Esophagus squamous epithelium (tissue), 4 donors: ENCODE measurements around the gene SPSB3.

Experiments
- POLR2A ChIP-seq, 4 donors: fragments of 450-650 bp; IDR thresholded peaks; one replicate each; pipeline ENCODE4 v1.6.1; 2017; ENCODE audit warnings: antibody characterized with exemption in 4 of 4, mild to moderate bottlenecking in 4 of 4, moderate library complexity in 3 of 4
- TF ChIP-seq, protein P1 (sequence below), 6 experiments: fragments of 450-650 bp in 4 of 6; fragments of 200-600 bp in 2 of 6; sonication (generic) in 2 of 6; IDR thresholded peaks; one replicate each; pipeline ENCODE4 v1.5.1; 2016 to 2019; ENCODE audit warnings: antibody characterized with exemption in 6 of 6, mild to moderate bottlenecking in 4 of 6, moderate library complexity in 4 of 6

DNA sequence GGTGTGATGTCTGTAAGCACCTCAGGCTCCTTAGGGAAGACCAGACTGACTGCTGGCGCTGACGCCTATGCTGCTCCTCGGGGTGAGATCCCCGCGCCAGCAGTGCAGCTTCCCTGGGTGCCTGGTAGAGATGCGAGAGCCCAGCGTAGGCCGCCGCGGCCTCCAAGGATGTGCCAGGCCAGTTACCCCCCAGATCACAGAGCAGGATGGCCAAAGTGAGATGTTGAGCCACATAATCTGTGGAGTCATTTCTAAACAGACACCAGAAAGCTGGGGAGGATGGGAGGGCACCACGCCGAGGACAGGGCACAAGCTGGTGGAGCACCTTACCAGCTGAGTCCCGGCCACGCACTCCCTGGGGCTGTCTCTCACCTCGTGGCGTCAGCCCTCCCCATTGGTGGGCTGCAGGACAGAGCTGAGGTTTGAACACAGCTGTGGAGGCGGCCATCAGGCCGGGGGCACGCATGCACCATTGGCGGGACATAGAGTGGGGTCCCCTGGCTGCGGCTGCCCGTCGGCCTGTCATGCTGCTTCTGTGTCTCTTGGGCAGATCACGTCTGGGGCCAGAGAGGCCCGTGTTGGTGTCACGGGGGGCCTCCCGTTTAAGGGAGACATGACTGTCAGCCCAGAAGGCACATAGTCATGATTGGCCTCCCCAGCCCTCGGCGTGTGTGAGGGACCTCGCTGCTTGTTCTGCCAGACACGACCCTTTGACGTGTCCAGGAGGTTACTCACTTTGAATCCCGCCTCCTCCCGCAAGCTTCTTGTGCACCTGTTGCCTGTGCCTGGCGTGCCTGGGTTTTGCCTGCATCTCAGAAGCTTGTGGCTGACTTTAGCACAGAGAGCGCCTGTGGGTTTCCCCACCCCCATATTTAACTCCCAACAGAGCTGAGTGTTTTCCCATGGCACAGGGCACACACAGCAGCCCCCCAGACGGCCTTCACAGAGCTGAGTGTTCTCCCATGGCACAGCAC lies 54.4 kb downstream of the SPSB3 start:
- TF ChIP-seq, protein P1, sequence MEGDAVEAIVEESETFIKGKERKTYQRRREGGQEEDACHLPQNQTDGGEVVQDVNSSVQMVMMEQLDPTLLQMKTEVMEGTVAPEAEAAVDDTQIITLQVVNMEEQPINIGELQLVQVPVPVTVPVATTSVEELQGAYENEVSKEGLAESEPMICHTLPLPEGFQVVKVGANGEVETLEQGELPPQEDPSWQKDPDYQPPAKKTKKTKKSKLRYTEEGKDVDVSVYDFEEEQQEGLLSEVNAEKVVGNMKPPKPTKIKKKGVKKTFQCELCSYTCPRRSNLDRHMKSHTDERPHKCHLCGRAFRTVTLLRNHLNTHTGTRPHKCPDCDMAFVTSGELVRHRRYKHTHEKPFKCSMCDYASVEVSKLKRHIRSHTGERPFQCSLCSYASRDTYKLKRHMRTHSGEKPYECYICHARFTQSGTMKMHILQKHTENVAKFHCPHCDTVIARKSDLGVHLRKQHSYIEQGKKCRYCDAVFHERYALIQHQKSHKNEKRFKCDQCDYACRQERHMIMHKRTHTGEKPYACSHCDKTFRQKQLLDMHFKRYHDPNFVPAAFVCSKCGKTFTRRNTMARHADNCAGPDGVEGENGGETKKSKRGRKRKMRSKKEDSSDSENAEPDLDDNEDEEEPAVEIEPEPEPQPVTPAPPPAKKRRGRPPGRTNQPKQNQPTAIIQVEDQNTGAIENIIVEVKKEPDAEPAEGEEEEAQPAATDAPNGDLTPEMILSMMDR (IDR thresholded peaks at IDR 0.05), result no peak
- TF ChIP-seq POLR2A (IDR thresholded peaks at IDR 0.05), result no peak
